Bronchial epithelial cell (primary cell): ENCODE results near the gene HSDL2. TPM values are rescaled to one million over a fixed set of nuclear protein-coding genes. Genes with fewer than 3 reads are reported as not detected.

Source experiments
- DNase-seq: peaks from one replicate; pipeline ENCODE4 v3.0.0-alpha.2; 2010; ENCODE audit warnings: low read depth
- FAIRE-seq: peaks from 2 replicates; lab custom pipeline; 2011; peaks lifted over from hg19 to GRCh38; lab: Jason Lieb, UNC
- H3K27me3 ChIP-seq: 2 replicates; pipeline ENCODE4 v1.5.1; 2011; ENCODE audit warnings: low read length; ENCODE audit not compliant: control insufficient read depth, insufficient read depth
- H3K36me3 ChIP-seq: 2 replicates; pipeline ENCODE4 v1.5.1; 2011; ENCODE audit warnings: low read length; ENCODE audit not compliant: control insufficient read depth, insufficient read depth
- H3K4me3 ChIP-seq: 2 replicates; pipeline ENCODE4 v1.5.1; 2011; ENCODE audit warnings: mild to moderate bottlenecking, low read depth, low read length, control low read depth
- CTCF ChIP-seq: IDR thresholded peaks from 2 replicates; pipeline ENCODE4 v1.5.1; 2011; ENCODE audit warnings: mild to moderate bottlenecking, moderate library complexity, low read length, control low read depth, inconsistent platforms; ENCODE audit not compliant: insufficient read depth, severe bottlenecking
- total RNA-seq: library from RNA; depleted of rRNA; stranded (reverse); fragments of >200 nt; gene quantifications from 2 replicates; pipeline ENCODE4 v1.2.1, GENCODE V29; 2014

Gene HSDL2
- total RNA-seq, 1 donor from 2014 or later: 21.9 TPM

DNA sequence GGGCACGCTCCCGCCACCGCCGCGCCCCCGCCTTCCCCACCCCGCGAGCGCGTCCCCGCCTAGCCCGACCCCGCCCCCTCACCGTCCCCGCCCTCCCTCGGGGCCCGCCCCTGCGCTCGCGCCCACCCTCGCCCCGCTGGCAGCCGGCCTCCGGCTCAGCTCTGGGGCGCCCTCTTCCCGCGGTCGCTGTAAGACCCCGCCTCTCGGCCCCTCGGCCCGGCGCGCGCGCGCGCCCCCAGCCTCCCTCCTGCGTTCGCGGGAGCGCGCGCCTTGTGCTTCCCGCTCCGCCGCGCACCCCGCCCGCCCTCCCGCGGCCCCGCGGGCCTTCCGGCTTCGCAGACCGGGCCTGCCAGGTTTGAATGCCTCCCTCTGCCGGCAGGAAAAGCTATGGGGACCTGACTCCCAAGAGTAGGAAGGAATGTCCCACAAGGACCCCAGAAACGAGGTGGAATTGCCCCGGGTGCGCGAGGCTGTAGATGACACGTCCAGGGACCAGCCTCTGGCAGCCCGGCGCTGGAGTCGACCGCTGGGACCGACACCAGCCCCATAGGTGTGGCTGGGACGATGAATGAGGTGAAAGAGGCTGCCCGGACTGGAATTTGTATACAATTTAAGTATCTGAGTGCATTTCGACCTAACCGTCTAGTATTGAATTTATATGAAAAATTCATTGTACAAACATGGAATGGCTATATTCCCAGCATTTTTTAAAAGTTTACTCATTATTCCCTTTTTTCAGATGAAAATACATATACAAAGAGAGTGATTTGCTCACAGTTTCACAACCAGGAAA lies 46.1 kb upstream of the HSDL2 start:
- peak; percentile 81 for DNase-seq
- Histone ChIP-seq H3K36me3 (no peaks in the 10 kb centered on the region), H3K4me3 (peak overlapping the region; percentile 87), H3K27me3 (no peaks in the 10 kb centered on the region)
- peak; percentile 59 for TF ChIP-seq CTCF
- no peak for FAIRE-seq

- no peak for TF ChIP-seq CTCF
- Histone ChIP-seq H3K36me3 (no peaks in the 10 kb centered on the region), H3K27me3 (no peaks in the 10 kb centered on the region), H3K4me3 (peak overlapping the region; percentile 70)
- DNase-seq (peak; percentile 59), FAIRE-seq (no peak)
Observed at GRCh38 chr9:112334432-112334841, 45.5 kb upstream of the HSDL2 start.

DNA sequence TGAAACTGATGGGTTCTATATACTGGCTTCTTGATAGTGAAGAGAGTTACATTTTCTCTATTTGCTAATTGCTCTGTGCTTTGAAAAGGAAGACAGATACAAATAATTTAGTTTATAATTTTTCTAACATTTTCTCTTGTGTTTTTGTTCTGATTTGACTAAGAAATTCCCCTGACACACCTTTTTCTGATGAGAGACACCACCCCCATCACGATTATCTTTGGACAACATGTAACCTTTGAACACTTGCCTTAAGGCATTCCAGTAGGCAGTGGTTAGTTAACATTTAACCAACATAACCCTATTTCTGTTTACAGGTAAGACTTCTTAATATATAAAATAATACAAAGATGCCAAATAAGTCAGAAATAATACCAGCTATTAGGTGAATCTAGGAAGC lies 42.4 kb upstream of the HSDL2 start:
- Histone ChIP-seq H3K36me3 (no peaks in the 10 kb centered on the region), H3K4me3 (no peak overlapping the region), H3K27me3 (no peaks in the 10 kb centered on the region)
- DNase-seq (no peak), FAIRE-seq (no peak)
- no peak for TF ChIP-seq CTCF

DNA sequence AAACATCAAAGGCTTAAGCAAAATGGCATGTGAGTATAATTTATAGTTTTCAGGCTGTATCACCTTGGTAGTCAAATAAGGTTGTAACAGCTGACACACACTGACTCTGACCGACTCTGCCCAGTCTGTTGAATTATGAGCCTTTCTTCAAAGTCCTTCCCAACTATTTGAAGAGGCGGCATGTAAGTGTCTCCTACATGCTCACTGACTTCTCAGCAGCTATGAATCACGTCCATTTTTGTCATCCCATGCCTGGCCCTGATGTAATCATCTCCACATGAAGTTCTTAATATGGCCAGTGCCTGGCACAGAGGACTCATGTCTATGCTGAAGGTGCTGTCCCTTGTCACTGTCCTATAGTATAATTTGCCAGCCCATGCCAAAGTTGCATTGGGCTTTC lies 41.3 kb upstream of the HSDL2 start:
- Histone ChIP-seq H3K36me3 (no peaks in the 10 kb centered on the region), H3K27me3 (no peaks in the 10 kb centered on the region), H3K4me3 (no peak overlapping the region)
- DNase-seq: peak; percentile 81
- no peak for TF ChIP-seq CTCF
- no peak for FAIRE-seq

GRCh38 chr9:112339886-112340285 lies 40.0 kb upstream of the HSDL2 start:
- Histone ChIP-seq H3K4me3 (no peak overlapping the region), H3K27me3 (no peaks in the 10 kb centered on the region), H3K36me3 (no peaks in the 10 kb centered on the region)
- no peak for TF ChIP-seq CTCF
- DNase-seq (no peak), FAIRE-seq (no peak)
